ENCODE data around the gene CCNYL1. TPM values are rescaled to one million over a fixed set of nuclear protein-coding genes. Genes with fewer than 3 reads are reported as not detected.
A peak's percentile ranks its signal among the peaks of the same experiment; 100 is the strongest.

Gene CCNYL1
- total RNA-seq (2013) = 9.0 TPM
- polyA plus RNA-seq = 10 to 100 TPM in 1 of 3 donors, 1 to 10 TPM in 2; 4.1 to 10.6 (median 4.6) TPM
- 6.0 and 8.7 TPM in 2 replicates for polyA minus RNA-seq
- 34.1 to 102 (median 50.0) reads per million in 11 experiments for total RNA-seq

DNA sequence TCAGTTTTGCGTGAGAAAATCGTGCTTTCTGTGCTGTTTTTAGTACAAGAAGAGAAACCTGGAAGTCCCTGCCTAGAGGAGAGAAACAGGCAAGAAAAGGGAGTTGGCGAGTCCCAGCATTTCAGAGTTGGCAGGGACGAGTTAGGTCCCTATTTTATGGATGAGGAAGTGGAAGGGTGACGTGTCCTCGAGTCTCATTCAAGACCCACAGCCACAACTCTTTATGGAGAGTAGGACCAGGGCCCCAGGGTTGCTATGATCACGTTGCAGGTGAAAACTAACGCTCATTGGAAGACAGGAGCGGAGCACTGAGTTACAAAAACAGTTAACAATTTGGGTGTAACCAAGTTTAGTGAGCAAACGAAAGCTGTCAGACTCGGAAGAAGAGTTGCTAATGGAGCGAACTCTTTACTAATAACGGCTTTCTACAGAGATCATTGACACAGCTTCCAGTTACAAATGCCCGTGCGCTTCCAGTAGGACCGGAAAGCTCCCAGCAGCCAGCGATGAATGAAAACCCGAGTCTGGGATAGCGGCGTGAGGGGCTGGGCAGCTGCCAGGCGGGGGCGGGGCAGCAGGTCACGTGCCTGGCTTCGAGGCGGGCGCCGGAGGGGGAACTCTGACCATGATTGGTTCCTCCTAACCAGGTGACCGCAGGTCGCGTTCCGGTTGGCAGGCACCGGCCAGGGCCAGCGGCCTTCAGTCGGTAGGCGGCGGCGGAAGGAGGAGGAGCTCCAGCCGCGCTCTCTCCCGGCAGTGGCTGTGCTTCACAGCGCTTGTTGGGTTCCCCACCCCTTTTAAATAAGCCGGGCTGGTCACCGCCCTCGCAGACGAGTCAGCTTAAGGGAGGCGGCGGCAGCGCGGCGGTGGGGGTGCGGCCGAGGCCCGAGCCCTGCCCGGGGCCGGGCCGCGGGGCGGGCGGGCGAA is at the start of gene CCNYL1:
Gene CCNYL1, plus strand, starts transcription at position 827 of the 927 bp plus-strand sequence. CDS start 257 bp downstream, outside the sequence.
- peak within 1 kb of the TSS; percentile 86 for H3K9ac ChIP-seq (ENCODE audit: insufficient read depth, low read length, poor library complexity, severe bottlenecking)
- peaks cover 41% of the 10 kb centered on the region for H3K79me2 ChIP-seq (ENCODE audit: insufficient read depth, low read length)
- Mint-ChIP-seq H3K4me3 (peak within 1 kb of the TSS; percentile 95 to 99), H3K27me3 (ENCODE audit: low read depth in 3 of 3) (peaks cover 0 to 3% (median 0%) of the 10 kb centered on the region in 3 donors), H3K4me1 (peaks cover 38% of the 10 kb centered on the region), H3K27ac (peak within 1 kb of the TSS; percentile 96 to 99 (median 98)), H3K36me3 (peaks cover 2 to 10% of the 10 kb centered on the region in 2 donors), H3K9me3 (no peaks in the 10 kb centered on the region)
- WGBS (ENCODE audit: insufficient coverage) = 0% methylated on average over 54 of the region's 60 CpGs
- peak; percentile 99 for DNase-seq
- TF ChIP-seq, protein P1, sequence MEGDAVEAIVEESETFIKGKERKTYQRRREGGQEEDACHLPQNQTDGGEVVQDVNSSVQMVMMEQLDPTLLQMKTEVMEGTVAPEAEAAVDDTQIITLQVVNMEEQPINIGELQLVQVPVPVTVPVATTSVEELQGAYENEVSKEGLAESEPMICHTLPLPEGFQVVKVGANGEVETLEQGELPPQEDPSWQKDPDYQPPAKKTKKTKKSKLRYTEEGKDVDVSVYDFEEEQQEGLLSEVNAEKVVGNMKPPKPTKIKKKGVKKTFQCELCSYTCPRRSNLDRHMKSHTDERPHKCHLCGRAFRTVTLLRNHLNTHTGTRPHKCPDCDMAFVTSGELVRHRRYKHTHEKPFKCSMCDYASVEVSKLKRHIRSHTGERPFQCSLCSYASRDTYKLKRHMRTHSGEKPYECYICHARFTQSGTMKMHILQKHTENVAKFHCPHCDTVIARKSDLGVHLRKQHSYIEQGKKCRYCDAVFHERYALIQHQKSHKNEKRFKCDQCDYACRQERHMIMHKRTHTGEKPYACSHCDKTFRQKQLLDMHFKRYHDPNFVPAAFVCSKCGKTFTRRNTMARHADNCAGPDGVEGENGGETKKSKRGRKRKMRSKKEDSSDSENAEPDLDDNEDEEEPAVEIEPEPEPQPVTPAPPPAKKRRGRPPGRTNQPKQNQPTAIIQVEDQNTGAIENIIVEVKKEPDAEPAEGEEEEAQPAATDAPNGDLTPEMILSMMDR (IDR thresholded peaks at IDR 0.05) = no peak
- H3K4me2 ChIP-seq (replicated peaks; ENCODE audit: extremely low read depth, low read length, poor library complexity, severe bottlenecking) = peak within 1 kb of the TSS; percentile 96
- H3K4me1 ChIP-seq (ENCODE audit: control insufficient read depth in 1 of 2, insufficient read depth in 2 of 2, low read length in 2 of 2) = peaks cover 25 to 31% of the 10 kb centered on the region in 2 donors
- H3K9me3 ChIP-seq (replicated peaks in 1 of 2; ENCODE audit: control insufficient read depth in 1 of 2, insufficient read depth in 1 of 2, low read length in 2 of 2) = no peaks in the 10 kb centered on the region
- peaks cover 9% of the 10 kb centered on the region for H4K20me1 ChIP-seq (ENCODE audit: insufficient read depth, low read length)
- no peaks in the 10 kb centered on the region for H3K36me3 ChIP-seq (replicated peaks in 1 of 2; ENCODE audit: control insufficient read depth in 1 of 2, insufficient read depth in 2 of 2, low read length in 2 of 2)
- peak within 1 kb of the TSS; percentile 89 to 98 for H3K27ac ChIP-seq (ENCODE audit: low read depth in 1 of 2, low read length in 2 of 2)
- peak within 1 kb of the TSS; percentile 92 to 97 (median 94) for H3K4me3 ChIP-seq (replicated peaks in 1 of 3; ENCODE audit: low read depth in 2 of 3, low read length in 3 of 3)
- H3K27me3 ChIP-seq (ENCODE audit: control insufficient read depth in 2 of 2, insufficient read depth in 2 of 2, low read length in 2 of 2) = no peaks in the 10 kb centered on the region
- H2AFZ ChIP-seq (ENCODE audit: insufficient read depth, low read depth, low read length, poor library complexity, severe bottlenecking) = peak within 1 kb of the TSS; percentile 89
- intact Hi-C loops (cut with micrococcal nuclease) = loop anchor here (2.0 to 5.0 kb wide), 3 partner anchors 49 to 86 kb away; partner anchors contain the start of gene METTL21A (in 2 of the 2)

DNA sequence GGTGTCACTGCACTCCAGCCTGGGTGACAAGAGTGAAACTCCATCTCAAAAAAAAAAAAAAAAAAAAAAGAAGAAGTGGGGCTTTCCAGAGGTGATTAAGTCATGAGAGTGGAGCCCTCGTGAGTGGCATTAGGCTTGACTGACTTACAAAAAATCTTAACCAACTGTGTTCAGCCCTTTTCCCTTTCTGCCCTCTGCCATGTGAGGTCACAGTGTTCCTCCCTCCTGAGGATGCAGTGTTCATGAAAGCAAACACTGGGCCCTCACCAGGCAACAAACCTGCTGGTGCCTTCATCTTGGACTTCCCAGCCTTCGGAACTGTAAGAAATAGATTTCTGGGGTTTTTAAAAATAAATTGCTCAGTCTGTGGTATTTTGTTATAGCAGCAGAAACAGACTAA is 49.2 kb upstream of the CCNYL1 start:
- no CpG with 5 or more reads among the region's 2 CpGs for WGBS (ENCODE audit: insufficient coverage)
- Histone ChIP-seq H2AFZ (ENCODE audit: insufficient read depth, low read depth, low read length, poor library complexity, severe bottlenecking) (no peak overlapping the region), H3K9ac (ENCODE audit: insufficient read depth, low read length, poor library complexity, severe bottlenecking) (no peak overlapping the region), H3K4me3 (replicated peaks in 1 of 3; ENCODE audit: low read depth in 2 of 3, low read length in 3 of 3) (no peak overlapping the region), H3K4me1 (ENCODE audit: control insufficient read depth in 1 of 2, insufficient read depth in 2 of 2, low read length in 2 of 2) (peaks cover 8 to 11% of the 10 kb centered on the region in 2 donors), H3K79me2 (ENCODE audit: insufficient read depth, low read length) (no peaks in the 10 kb centered on the region), H4K20me1 (ENCODE audit: insufficient read depth, low read length) (no peaks in the 10 kb centered on the region), H3K9me3 (replicated peaks in 1 of 2; ENCODE audit: control insufficient read depth in 1 of 2, insufficient read depth in 1 of 2, low read length in 2 of 2) (no peaks in the 10 kb centered on the region), H3K36me3 (replicated peaks in 1 of 2; ENCODE audit: control insufficient read depth in 1 of 2, insufficient read depth in 2 of 2, low read length in 2 of 2) (no peaks in the 10 kb centered on the region), H3K27ac (ENCODE audit: low read depth in 1 of 2, low read length in 2 of 2) (peak overlapping the region; percentile 80 to 86), H3K27me3 (ENCODE audit: control insufficient read depth in 2 of 2, insufficient read depth in 2 of 2, low read length in 2 of 2) (no peaks in the 10 kb centered on the region), H3K4me2 (replicated peaks; ENCODE audit: extremely low read depth, low read length, poor library complexity, severe bottlenecking) (no peak overlapping the region)
- TF ChIP-seq, protein P1 (IDR thresholded peaks at IDR 0.05) = no peak
- intact Hi-C loops (cut with micrococcal nuclease) = loop anchor here in 1 of 2 donors (5.0 kb wide), 2 partner anchors 35 to 50 kb away; partner anchors contain the start of genes CCNYL1 and METTL21A
- no peak overlapping the region for H3K4me3 Mint-ChIP-seq
- H3K9me3 Mint-ChIP-seq = peaks cover 0 to 2% (median 0%) of the 10 kb centered on the region in 7 donors
- no peaks in the 10 kb centered on the region for H3K36me3 Mint-ChIP-seq
- peak overlapping the region; percentile 89 to 97 (median 95) for H3K27ac Mint-ChIP-seq
- peak; percentile 86 to 96 (median 91) for DNase-seq
- H3K4me1 Mint-ChIP-seq = peaks cover 18% of the 10 kb centered on the region
- H3K27me3 Mint-ChIP-seq (ENCODE audit: low read depth in 3 of 3) = peaks cover 0 to 2% (median 0%) of the 10 kb centered on the region in 3 donors
